Measurements from ENCODE around the gene VSIG8.
A peak's percentile ranks its signal among the peaks of the same experiment; 100 is the strongest.

DNA sequence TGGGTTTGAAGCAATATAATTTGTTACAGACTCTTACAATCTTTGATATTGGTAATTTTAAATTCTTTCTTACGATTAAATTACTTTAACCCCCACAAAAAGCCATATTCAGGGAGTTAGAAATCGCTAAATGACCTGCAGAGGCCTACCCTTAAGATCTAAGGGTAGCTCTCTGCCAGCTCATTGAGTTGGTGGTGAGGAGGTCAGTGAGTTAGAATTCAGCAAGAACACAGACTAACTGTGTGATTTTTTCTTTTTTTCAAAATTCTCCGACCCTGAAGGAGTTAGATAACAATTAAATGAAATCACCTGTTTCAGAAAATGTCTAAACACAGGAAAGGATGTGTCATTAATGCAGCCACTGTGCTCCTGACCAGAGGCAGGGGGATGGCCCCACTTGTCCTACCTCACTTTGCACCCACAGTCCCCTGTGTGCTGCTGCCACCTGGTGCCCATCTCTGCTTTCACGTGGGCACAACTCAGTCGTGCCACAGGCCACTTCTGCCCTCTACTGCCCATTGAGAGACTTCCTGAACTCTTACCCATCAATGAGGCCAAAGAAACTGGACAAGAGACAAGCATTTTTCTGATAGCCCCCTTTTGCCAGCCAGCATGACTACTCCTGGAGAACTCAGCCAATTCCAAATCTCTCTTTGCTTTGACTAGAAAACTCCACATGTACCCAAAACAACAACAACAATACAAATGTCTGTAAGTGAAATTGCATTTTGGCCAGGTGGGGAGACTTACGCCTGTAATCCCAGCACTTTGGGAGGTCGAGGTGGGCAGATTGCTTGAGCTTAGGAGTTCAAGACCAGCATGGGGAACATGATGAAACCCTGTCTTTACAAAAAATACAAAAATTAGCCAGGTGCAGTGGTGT lies 29.1 kb upstream of the VSIG8 start:
- 0 out of 2 replicates have a peak, but pooled peaks have one; percentile 22 for TF ChIP-seq POLR2AphosphoS5 (IDR thresholded peaks at IDR 0.05; ENCODE audit: low read depth, low read length)
- no peak for TF ChIP-seq EZH2phosphoT487 (IDR thresholded peaks at IDR 0.05; ENCODE audit: borderline replicate concordance)
- no peak for TF ChIP-seq SP1 (IDR thresholded peaks at IDR 0.05; ENCODE audit: low read depth)
- peak; percentile 71 for TF ChIP-seq YY1 (IDR thresholded peaks at IDR 0.05; ENCODE audit: extremely low read depth, insufficient replicate concordance, low read depth, low read length)
- TF ChIP-seq, protein P1, sequence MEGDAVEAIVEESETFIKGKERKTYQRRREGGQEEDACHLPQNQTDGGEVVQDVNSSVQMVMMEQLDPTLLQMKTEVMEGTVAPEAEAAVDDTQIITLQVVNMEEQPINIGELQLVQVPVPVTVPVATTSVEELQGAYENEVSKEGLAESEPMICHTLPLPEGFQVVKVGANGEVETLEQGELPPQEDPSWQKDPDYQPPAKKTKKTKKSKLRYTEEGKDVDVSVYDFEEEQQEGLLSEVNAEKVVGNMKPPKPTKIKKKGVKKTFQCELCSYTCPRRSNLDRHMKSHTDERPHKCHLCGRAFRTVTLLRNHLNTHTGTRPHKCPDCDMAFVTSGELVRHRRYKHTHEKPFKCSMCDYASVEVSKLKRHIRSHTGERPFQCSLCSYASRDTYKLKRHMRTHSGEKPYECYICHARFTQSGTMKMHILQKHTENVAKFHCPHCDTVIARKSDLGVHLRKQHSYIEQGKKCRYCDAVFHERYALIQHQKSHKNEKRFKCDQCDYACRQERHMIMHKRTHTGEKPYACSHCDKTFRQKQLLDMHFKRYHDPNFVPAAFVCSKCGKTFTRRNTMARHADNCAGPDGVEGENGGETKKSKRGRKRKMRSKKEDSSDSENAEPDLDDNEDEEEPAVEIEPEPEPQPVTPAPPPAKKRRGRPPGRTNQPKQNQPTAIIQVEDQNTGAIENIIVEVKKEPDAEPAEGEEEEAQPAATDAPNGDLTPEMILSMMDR (IDR thresholded peaks at IDR 0.05 in 2 of 3, conservative IDR thresholded peaks at IDR 0.05 in 1 of 3; ENCODE audit: borderline replicate concordance in 1 of 3, insufficient read depth in 1 of 3, low read depth in 2 of 3, low read length in 2 of 3), result peak; percentile 99 to 100 (median 100)
- TF ChIP-seq ZNF274 (IDR thresholded peaks at IDR 0.05; ENCODE audit: low read depth, low read length), result no peak
- no peak for TF ChIP-seq EZH2 (IDR thresholded peaks at IDR 0.05)
- TF ChIP-seq ZFX (IDR thresholded peaks at IDR 0.05), result no peak
- TF ChIP-seq POLR2A (IDR thresholded peaks at IDR 0.05; ENCODE audit: borderline replicate concordance, extremely low read depth, insufficient read depth, insufficient read length), result no peak
- TF ChIP-seq CEBPB (IDR thresholded peaks at IDR 0.05; ENCODE audit: low read depth), result no peak
- TF ChIP-seq SRF (IDR thresholded peaks at IDR 0.05; ENCODE audit: low read depth), result no peak
- TF ChIP-seq RAD21 (IDR thresholded peaks at IDR 0.05; ENCODE audit: low read depth), result peak; percentile 100
- no peak for TF ChIP-seq JUND (IDR thresholded peaks at IDR 0.05)
- no peak for TF ChIP-seq SIN3A (IDR thresholded peaks at IDR 0.05; ENCODE audit: low read depth)
